HG02763 (cell line): ENCODE data around the gene SLC6A16.
"Not testable (repeated sequence)": the region's sequence is repeated elsewhere in the genome, so short reads cannot be mapped to it uniquely, and the experiment has no call there.

Experiments used
- ATAC-seq: cut with Tn5 transposase; IDR thresholded peaks from one replicate; pipeline ENCODE4 v1.9.1; 2021; ENCODE audit warnings: mild to moderate bottlenecking, moderate library complexity; ENCODE audit not compliant: unreplicated experiment

Gene SLC6A16

DNA sequence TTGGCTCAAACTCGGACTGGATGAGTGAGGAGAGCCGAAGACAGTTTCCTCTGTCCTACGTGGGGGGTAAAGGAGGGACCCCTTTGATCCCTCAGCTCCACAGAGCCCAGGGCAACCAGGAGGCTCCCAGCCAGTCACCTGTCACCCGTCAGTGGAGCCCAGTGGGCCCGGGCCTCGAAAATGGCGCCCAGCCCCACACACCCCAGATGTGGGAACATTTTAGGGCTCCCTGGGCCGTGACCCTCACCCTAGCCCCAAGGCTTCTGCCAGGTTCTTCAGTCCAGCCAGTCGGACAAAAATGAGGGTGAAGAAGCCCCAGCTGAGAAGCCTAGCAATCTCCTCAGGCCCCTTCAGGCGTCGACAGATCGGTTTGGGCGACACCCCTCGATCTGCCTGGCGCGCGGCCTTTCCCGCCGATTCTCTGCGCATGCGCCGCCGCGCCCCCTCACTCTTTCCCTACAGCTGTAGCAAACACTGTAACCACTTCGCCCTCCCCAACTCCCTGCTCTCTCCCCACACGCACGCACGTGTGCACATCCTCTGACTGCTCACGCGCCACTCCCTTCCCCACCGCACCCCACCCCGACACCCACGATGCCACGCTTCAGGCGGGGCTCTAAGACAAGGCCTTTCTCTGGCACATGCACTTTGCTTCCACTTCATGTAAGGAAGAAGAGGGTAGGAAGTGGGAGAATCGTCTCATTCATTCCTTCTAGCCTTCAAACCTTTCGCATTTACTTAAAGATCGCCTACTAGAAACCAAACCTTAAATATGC is at the start of gene SLC6A16:
Gene SLC6A16 (minus strand): TSS at position 391 of the 776 bp plus-strand sequence. CDS start 13,844 bp downstream, outside the sequence.
- no peak for ATAC-seq

DNA sequence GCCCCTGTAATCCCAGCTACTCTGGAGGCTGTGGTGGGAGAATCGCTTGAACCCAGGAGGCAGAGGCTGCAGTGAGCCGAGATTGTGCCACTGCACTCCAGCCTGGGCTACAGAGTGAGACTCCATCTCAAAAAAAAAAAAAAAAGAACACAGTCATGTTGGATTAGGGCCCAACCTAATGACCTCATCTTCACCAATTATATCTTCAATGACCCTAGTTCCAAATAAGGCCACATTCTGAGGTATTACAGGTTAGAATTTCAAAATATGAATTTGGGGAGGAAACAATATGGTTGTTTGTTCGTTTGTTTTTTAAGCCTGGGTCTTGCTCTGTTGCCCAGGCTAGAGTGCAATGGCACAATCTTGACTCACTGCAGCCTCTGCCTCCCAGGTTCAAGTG is 48.2 kb upstream of the SLC6A16 start:
- not testable (repeated sequence) for ATAC-seq

DNA sequence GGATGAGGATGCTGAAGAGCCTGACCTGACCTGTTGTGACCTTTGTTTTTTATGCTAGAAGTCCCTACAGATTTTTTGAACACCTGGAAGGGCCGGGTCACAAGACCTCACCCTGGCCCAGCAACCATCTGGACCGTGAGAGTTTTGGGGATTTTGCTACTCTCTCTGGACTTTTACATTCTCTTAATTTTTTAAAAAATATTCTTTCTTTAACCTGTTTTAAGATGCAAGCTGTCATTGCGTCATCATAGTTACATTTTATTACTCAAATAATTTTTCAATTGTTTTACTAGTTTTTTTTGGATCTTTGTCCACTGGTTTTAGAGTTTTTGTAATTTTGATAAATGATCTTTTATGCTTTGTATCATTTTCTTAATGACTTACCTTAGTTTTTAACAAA is 46.2 kb upstream of the SLC6A16 start:
- ATAC-seq, result no peak

DNA sequence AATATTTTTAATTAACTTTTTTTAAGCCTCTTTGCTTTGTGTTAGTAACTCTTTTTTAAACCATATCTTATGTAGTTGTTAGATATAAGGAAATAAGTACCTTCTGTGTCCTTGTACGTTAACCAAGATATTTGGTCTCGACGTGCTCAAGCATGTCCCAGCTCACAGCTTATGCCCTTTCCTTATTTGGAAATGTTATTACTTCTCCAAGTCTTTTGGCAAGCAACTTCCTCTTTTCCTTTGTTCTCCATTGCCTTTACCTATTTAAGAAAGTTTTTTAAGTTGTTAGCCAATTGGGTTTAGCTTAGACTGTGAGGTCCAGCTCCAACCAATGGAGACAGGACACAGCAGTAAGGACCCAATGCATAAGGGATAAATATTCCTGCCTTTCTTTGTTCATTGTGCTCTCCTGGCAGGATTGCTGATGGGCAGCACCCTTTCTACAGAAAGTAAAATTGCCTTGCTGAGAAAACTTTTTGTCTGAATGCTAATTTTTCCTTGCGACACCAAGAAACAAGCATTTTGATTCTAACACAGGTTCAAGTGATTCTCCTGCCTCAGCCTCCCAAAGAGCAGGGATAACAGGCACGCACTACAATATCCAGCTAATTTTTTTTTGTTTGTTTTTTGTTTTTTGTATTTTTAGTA is 43.8 kb upstream of the SLC6A16 start:
- no peak for ATAC-seq

GRCh38 chr19:49366110-49366509 is 41.1 kb upstream of the SLC6A16 start:
- no peak for ATAC-seq

DNA sequence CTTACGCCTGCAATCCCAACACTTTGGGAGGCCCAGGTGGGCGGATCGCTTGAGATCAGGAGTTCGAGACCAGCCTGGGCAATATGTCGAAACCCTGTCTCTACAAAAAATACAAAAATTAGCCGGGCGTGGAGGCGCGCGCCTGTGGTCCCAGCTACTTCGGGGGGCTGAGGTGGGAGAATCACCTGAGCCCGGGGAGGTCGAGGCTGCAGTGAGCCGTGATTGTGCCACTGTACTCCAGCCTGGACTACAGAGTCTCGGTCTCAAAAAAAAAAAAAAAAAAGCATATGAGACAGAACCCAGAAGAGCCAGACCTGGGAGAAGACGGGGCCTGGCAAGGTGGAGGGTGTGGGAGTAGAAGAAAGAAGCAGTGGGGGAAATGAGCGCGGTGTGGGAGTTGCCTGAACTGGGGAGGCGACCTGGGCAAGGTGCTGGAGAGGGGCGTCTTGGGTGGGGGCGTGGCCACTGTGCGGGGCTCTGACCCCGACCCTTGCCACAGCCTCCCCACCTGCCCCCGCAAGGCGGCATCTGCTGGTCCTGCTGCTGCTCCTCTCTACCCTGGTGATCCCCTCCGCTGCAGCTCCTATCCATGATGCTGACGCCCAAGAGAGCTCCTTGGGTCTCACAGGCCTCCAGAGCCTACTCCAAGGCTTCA is 39.2 kb upstream of the SLC6A16 start:
- ATAC-seq, result no peak

DNA sequence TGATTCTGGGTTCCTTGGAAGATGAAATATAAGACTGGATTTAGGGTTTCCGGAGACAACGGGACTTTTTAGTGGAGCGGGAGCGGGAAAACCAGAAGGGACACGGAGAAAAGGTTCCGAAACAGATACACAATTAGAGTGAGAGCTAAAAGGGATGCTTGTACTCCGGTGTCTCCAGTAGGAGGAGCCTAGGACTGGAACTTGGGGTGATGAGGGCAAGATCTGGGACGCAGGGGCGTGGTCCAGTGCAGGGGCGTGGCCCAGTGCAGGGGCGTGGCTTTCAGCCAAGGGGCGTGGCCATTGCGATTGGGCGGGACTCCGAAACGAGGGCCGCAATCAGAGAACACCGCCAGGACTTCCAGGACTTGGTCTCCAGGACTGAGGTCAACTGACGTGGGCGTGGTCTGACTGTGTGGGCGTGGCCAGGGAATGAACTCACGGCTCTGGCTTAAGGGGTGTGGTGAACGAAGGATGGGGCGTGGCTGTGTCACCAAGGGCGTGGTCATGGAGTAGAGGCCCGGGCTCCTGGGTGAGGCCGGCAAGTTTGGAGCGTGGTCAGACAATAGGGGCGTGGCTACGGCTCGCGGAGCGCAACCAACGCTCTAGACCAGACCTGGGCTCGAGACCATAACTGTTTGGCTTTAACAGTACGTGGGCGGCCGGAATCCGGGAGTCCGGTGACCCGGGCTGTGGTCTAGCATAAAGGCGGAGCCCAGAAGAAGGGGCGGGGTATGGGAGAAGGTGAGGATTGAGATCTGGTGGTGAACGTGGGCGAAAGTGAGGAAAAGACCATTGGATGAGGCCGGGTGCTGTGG is 38.5 kb upstream of the SLC6A16 start, which contains the start of gene DKKL1:
Gene DKKL1 (plus strand): TSS at position 610 of the 815 bp plus-strand sequence. CDS start 122 bp downstream, at position 732.
- no peak for ATAC-seq

- no peak for ATAC-seq
Measured at GRCh38 chr19:49362929-49363267, 37.9 kb upstream of the SLC6A16 start.

- ATAC-seq, result no peak
Measured at GRCh38 chr19:49362048-49362928, 37.3 kb upstream of the SLC6A16 start, which contains the start of gene TEAD2. Gene TEAD2, minus strand, starts transcription at chr19:49362416. Its CDS starts 2,341 bp downstream, at chr19:49360075.

- ATAC-seq, result no peak
Measured at GRCh38 chr19:49361438-49362047, 36.6 kb upstream of the SLC6A16 start.

DNA sequence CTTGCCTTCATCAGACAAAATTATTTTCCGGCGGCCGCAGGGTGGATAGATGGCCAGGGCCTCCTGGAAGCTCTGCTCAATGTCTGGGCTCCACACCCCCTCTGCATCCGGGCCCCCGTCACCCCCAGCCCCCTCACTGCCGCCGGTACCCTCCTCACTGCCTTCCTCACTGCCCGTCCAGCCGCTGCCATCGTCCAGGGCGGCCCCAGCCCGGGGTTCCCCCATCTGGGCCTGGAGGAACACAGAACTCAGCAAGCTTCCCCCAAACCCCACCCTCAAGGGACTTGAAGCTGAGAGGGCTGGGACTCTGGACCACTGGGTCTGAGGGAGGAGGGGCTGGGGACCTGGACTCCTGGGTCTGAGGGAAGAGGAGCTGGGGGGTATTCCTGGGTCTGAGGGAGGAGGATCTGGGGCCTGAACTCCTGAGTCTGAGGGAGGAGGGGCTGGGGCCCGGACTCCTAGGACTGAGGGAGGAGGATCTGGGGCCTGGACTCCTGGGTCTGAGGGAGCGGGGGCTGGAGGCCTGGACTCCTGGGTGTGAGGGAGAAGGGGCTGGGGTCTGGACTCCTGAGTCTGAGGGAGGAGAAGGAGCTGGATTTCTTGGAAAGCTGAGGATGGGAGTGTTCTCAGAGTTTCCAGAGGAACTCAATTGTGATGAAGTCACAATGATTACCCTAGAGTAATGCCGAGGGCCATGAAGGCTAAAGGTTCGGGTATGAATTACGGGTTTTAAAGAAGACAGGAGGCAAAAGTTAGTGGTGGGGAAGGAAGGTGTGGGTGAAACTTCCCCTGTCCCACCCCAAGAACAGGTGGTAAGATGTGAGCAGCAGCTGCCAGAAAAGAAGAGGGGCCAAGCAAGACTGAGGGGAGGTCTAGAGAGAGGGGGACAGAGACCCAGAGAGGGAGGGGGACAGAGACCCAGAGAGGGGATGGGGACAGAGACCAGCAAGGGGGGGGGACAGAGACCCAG is 35.1 kb upstream of the SLC6A16 start:
- ATAC-seq, result no peak

DNA sequence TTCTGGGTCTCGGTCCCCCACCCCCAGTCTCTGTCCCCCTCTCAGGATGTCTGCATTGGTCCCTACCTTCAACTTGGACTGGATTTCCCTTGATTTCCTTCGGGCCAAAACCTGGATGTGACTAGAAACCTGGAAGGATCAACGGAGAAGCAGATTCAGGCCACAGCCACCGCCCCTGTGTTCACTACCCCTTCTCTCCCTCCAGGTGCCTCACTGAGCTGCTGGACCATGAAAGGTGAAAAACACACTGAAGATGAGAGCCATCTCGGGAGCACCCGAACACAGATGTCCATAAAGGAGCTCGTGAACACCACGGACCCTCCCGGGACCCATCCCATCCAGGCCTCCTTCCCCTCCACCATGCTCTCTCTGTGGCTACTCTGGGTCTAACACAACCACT is 32.2 kb upstream of the SLC6A16 start:
- ATAC-seq, result no peak

DNA sequence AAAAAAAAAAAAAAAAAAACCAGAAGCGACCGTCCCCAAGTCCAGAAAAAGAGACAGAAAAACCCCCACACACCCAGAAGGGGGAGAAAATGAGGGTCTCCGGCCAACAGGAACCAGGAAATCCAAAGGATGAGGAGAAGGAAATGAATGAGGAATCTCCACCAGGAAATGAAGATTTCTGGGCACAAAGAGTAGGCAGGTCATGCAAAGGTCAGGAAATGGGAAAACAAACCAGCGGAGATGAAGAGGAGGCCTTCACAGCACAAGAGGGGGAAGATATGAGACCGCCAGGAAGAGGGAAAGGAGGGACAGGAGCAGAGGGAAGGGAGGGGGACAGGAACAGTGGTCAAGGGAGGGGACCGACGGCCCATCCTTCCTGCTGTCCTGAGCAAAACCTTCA is 31.4 kb upstream of the SLC6A16 start:
- ATAC-seq, result no peak

GRCh38 chr19:49355909-49356353 is 30.9 kb upstream of the SLC6A16 start:
- ATAC-seq, result no peak

- no peak for ATAC-seq
Measured at GRCh38 chr19:49349567-49349966, 24.6 kb upstream of the SLC6A16 start.

GRCh38 chr19:49348305-49349189 is 23.6 kb upstream of the SLC6A16 start:
- ATAC-seq, result no peak

GRCh38 chr19:49347835-49348234 is 22.8 kb upstream of the SLC6A16 start:
- ATAC-seq, result no peak
